Measurements from ENCODE around the gene C8A. TPM values are rescaled to one million over a fixed set of nuclear protein-coding genes. Genes with fewer than 3 reads are reported as not detected.

The C8A gene
- total RNA-seq, 1 experiment from 2014 or later: not detected

DNA sequence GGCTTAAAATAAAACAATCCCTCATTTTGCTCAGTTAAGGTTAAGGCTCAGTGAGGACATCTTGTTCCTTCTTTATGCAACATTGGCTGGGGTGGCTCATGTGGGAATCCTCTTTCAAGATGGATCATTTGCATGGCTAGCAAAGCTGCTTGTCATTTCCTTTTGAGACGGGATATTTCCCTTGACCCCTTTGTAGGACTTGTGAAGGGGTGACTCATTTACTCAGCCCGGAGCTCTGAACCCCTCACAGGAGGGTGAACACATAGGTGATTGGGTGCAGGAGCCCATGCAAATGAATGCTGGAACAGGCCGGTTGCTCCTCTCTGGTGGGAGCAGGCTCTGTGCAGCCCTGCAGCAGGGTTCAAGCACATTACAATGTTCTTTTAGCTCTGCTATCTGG, 15.8 kb upstream of the C8A start:
- WGBS (ENCODE audit: extremely low coverage, insufficient read length, low lambda C conversion rate): no CpG with 5 or more reads among the region's 3 CpGs
- no peak overlapping the region for H3K27ac Mint-ChIP-seq
- Histone ChIP-seq H3T11ph (ENCODE audit: low read length) (no peak overlapping the region), H4K20me1 (ENCODE audit: control insufficient read depth, insufficient read depth, insufficient read length) (no peaks in the 10 kb centered on the region), H3K18ac (ENCODE audit: insufficient read length, low read depth, low read length) (no peak overlapping the region), H2BK20ac (ENCODE audit: low read depth, low read length, poor library complexity, severe bottlenecking) (no peak overlapping the region), H3K4ac (ENCODE audit: low read depth, low read length) (no peak overlapping the region), H3K23me2 (ENCODE audit: insufficient read length, low read depth, low read length, poor library complexity, severe bottlenecking) (no peaks in the 10 kb centered on the region), H2AK5ac (ENCODE audit: insufficient read length, low read length) (no peak overlapping the region), H4K5ac (ENCODE audit: insufficient read length, low read depth, low read length) (no peak overlapping the region), H3K9me3 (ENCODE audit: control insufficient read depth, low read depth, low read length) (no peaks in the 10 kb centered on the region), H3K79me2 (ENCODE audit: insufficient read depth, low read length) (no peaks in the 10 kb centered on the region), H3K9ac (ENCODE audit: extremely low read depth, insufficient read length, low read length) (no peak overlapping the region), H4K8ac (replicated peaks; ENCODE audit: insufficient read length, low read depth, low read length) (no peak overlapping the region), H3K27me3 (ENCODE audit: insufficient read depth, low read length) (no peaks in the 10 kb centered on the region), H3K4me2 (ENCODE audit: insufficient read depth, insufficient read length, low read length) (no peak overlapping the region), H3K4me1 (ENCODE audit: insufficient read depth, low read length) (no peaks in the 10 kb centered on the region), H2BK15ac (ENCODE audit: low read depth, low read length) (no peak overlapping the region), H3K79me1 (ENCODE audit: insufficient read depth, low read depth, low read length, poor library complexity, severe bottlenecking) (no peaks in the 10 kb centered on the region), H3K23ac (ENCODE audit: insufficient read length, low read depth, low read length) (no peak overlapping the region), H2BK120ac (ENCODE audit: low read depth, low read length, poor library complexity, severe bottlenecking) (no peak overlapping the region), H2BK12ac (ENCODE audit: insufficient read length, low read depth, low read length) (no peak overlapping the region), H3K14ac (ENCODE audit: insufficient read depth, low read length) (no peak overlapping the region), H3K27ac (ENCODE audit: insufficient read length, low read depth, low read length) (no peak overlapping the region), H4K91ac (ENCODE audit: insufficient read length, low read depth, low read length) (no peak overlapping the region), H2AFZ (ENCODE audit: low read length) (no peak overlapping the region), H3K56ac (ENCODE audit: insufficient read length, low read depth, low read length) (no peak overlapping the region), H2BK5ac (ENCODE audit: insufficient read length, low read length) (no peak overlapping the region)
- H3K9me3 Mint-ChIP-seq: no peaks in the 10 kb centered on the region
- H3K4me1 Mint-ChIP-seq: peaks cover 5 to 11% of the 10 kb centered on the region in 2 experiments; a peak in 3 of 4 replicates
- DNase-seq: no peak
- peaks cover 13% of the 10 kb centered on the region for H3K27me3 Mint-ChIP-seq (ENCODE audit: low read depth)
- TF ChIP-seq, protein P1, sequence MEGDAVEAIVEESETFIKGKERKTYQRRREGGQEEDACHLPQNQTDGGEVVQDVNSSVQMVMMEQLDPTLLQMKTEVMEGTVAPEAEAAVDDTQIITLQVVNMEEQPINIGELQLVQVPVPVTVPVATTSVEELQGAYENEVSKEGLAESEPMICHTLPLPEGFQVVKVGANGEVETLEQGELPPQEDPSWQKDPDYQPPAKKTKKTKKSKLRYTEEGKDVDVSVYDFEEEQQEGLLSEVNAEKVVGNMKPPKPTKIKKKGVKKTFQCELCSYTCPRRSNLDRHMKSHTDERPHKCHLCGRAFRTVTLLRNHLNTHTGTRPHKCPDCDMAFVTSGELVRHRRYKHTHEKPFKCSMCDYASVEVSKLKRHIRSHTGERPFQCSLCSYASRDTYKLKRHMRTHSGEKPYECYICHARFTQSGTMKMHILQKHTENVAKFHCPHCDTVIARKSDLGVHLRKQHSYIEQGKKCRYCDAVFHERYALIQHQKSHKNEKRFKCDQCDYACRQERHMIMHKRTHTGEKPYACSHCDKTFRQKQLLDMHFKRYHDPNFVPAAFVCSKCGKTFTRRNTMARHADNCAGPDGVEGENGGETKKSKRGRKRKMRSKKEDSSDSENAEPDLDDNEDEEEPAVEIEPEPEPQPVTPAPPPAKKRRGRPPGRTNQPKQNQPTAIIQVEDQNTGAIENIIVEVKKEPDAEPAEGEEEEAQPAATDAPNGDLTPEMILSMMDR (conservative IDR thresholded peaks at IDR 0.05): no peak
- no peaks in the 10 kb centered on the region for H3K36me3 Mint-ChIP-seq (ENCODE audit: insufficient read depth in 1 of 3, low read depth in 3 of 3)
- no peak overlapping the region for H3K4me3 Mint-ChIP-seq

All from H9 (cell line).